PC-3 (cell line): ENCODE data around the gene ANKRD11. TPM values are rescaled to one million over a fixed set of nuclear protein-coding genes. Genes with fewer than 3 reads are reported as not detected.

Experiments
- ATAC-seq: fragments of 200-7000 bp; cut with Tn5 transposase; 2 replicates; pipeline ENCODE4 v1.9.1; 2020; ENCODE audit warnings: mild to moderate bottlenecking, moderate library complexity
- BruUV-seq: library from RNA; stranded (reverse); fragments of 400-500 nt; replicated peaks from 2 replicates; lab custom pipeline; 2021; lab: Mats Ljungman, UMichigan
- CTCF ChIA-PET: fragments of 300-600 bp; sonication (Branson Sonifier 250); formaldehyde crosslinking; loops from one replicate; lab custom pipeline; 2022; ENCODE audit warnings: antibody characterized with exemption; lab: Charles Lee
- POLR2A ChIA-PET: fragments of 300-600 bp; sonication (Branson Sonifier 250); formaldehyde crosslinking; loops from one replicate; lab custom pipeline; 2022; ENCODE audit warnings: antibody characterized with exemption; ENCODE audit not compliant: unreplicated experiment; lab: Charles Lee
- DNase-seq: peaks from one replicate; pipeline ENCODE4 v3.0.0-alpha.2; 2015
- H2AFZ ChIP-seq: fragments of 300-600 bp; sonication (generic); 2 replicates; pipeline ENCODE4 v1.6.0; 2016; ENCODE audit warnings: antibody characterized with exemption, low read length
- H3F3A ChIP-seq: fragments of 300-600 bp; sonication (generic); one replicate; pipeline ENCODE4 v1.6.0; 2017; ENCODE audit warnings: antibody characterized with exemption, low read length, control low read depth, mild to moderate bottlenecking; ENCODE audit not compliant: unreplicated experiment
- H3K27ac ChIP-seq: fragments of 300-600 bp; sonication (generic); 2 replicates; pipeline ENCODE4 v1.5.1; 2016; ENCODE audit warnings: mild to moderate bottlenecking, low read length
- H3K27me3 ChIP-seq: fragments of 300-600 bp; sonication (generic); 2 replicates; pipeline ENCODE4 v1.6.1; 2016; ENCODE audit warnings: low read length, mixed read lengths
- H3K36me3 ChIP-seq: fragments of 300-600 bp; sonication (generic); 2 replicates; pipeline ENCODE4 v1.6.1; 2016; ENCODE audit warnings: low read depth, mixed run types, low read length, mixed read lengths
- H3K4me1 ChIP-seq: fragments of 300-600 bp; sonication (generic); 2 replicates; pipeline ENCODE4 v1.5.1; 2016; ENCODE audit warnings: low read length; ENCODE audit not compliant: insufficient read depth
- H3K4me2 ChIP-seq: fragments of 300-600 bp; sonication (generic); 2 replicates; pipeline ENCODE4 v1.6.0; 2016; ENCODE audit warnings: low read length
- H3K4me3 ChIP-seq: fragments of 300-600 bp; sonication (generic); 2 replicates; pipeline ENCODE4 v1.5.1; 2016; ENCODE audit warnings: mild to moderate bottlenecking, low read length, mixed read lengths
- H3K79me2 ChIP-seq: fragments of 300-600 bp; sonication (generic); 2 replicates; pipeline ENCODE4 v1.6.1; 2017; ENCODE audit warnings: low read length, mixed read lengths
- H3K9ac ChIP-seq: fragments of 300-600 bp; sonication (generic); 2 replicates; pipeline ENCODE4 v1.6.0; 2016; ENCODE audit warnings: mild to moderate bottlenecking, low read length
- H3K9me2 ChIP-seq: fragments of 300-600 bp; sonication (generic); replicated peaks from 2 replicates; pipeline ENCODE4 v1.6.1; 2016; ENCODE audit warnings: mixed run types, low read length, mixed read lengths
- H3K9me3 ChIP-seq: fragments of 300-600 bp; sonication (generic); 2 replicates; pipeline ENCODE4 v1.6.1; 2016; ENCODE audit warnings: low read length, mixed read lengths
- H4K20me1 ChIP-seq: fragments of 300-600 bp; sonication (generic); 2 replicates; pipeline ENCODE4 v1.6.1; 2016; ENCODE audit warnings: low read length, mixed read lengths
- EZH2 ChIP-seq: fragments of 300-600 bp; sonication (generic); IDR thresholded peaks from one replicate; pipeline ENCODE4 v1.6.1; 2017; ENCODE audit warnings: antibody characterized with exemption, mild to moderate bottlenecking, low read length; ENCODE audit not compliant: unreplicated experiment
- EZH2phosphoT487 ChIP-seq: fragments of 300-600 bp; sonication (generic); IDR thresholded peaks from 2 replicates; pipeline ENCODE4 v1.6.1; 2018; ENCODE audit warnings: mild to moderate bottlenecking, antibody characterized with exemption, low read length, borderline replicate concordance
- intact Hi-C: fragments of 100-400 bp; cut with micrococcal nuclease; formaldehyde crosslinking; loops from 2 replicates; pipeline ENCODE4 v1.9.0; 2023
- total RNA-seq: library from RNA; depleted of rRNA; stranded (reverse); fragments of >200 nt; gene quantifications from 2 replicates; pipeline ENCODE4 v1.2.3, GENCODE V29; 2014
- TF ChIP-seq, protein P1 (sequence below): fragments of 300-600 bp; sonication (generic); conservative IDR thresholded peaks from 2 replicates; pipeline ENCODE4 v1.5.1; 2017; ENCODE audit warnings: antibody characterized with exemption, low read depth, mild to moderate bottlenecking, low read length

The ANKRD11 gene
- total RNA-seq, 1 experiment from 2014 or later, result 65.0 TPM

DNA sequence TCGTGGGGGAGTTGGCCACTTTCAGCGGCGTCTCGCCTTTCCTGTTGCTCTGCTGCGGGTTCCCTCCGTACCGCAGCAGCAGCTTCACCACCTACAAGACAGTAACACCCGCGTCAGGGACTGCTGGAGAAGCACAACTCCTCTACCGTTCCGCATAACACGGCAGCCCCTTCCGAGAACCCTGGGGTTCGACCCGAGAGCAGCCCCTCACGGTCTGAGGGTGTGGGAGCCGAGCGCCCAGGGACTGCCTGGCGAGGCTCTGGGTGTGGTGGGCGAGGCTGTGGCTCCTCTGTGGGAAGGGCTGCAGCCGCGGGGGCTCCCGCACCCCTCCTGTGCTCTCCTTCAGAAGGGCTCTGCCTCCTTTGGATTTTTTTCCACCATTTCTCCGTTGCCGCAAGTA is 204.3 kb downstream of the ANKRD11 start:
- intact Hi-C loops, result no loop called here
- H3K27ac ChIP-seq, result no peak overlapping the region
- DNase-seq, result no peak
- no TSS peak for BruUV-seq
- no peak overlapping the region for H2AFZ ChIP-seq
- H3K27me3 ChIP-seq, result no peaks in the 10 kb centered on the region
- no peaks in the 10 kb centered on the region for H3K79me2 ChIP-seq
- H3K4me1 ChIP-seq, result no peaks in the 10 kb centered on the region
- no peak for TF ChIP-seq EZH2phosphoT487
- no peak overlapping the region for H3K9ac ChIP-seq
- H3K9me3 ChIP-seq, result no peaks in the 10 kb centered on the region
- ATAC-seq, result no peak
- H3K36me3 ChIP-seq, result peaks cover 16% of the 10 kb centered on the region; the same call in 1 of the 2 replicates
- no peak overlapping the region for H3K4me2 ChIP-seq
- ChIA-PET CTCF (no interaction called here), POLR2A (no interaction called here)
- no peaks in the 10 kb centered on the region for H4K20me1 ChIP-seq
- no peaks in the 10 kb centered on the region for H3F3A ChIP-seq
- H3K9me2 ChIP-seq, result no peaks in the 10 kb centered on the region
- no peak overlapping the region for H3K4me3 ChIP-seq

DNA sequence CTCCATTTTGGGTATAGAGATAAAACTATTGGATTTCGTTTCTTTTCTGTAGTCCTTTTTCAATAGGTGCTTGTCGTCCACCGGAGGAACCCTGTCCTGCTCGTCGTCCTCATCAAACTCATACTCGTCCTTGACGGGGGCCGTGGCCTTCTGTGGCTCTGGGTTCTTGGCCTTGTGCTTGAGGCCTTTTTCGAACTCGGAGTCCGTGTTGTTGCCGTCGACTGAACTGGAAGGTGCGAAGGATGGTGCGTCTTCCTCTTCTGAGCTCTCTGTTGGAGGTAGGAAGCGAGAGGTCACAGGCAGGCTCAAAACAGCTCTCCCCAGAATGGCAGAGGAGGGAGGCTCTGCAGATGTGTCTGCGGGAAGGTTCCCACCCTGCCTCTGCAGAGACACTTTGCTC is 205.0 kb downstream of the ANKRD11 start:
- ATAC-seq (no peak), DNase-seq (no peak)
- H2AFZ ChIP-seq, result no peak overlapping the region
- ChIA-PET CTCF (no interaction called here), POLR2A (no interaction called here)
- H3K36me3 ChIP-seq, result peaks cover 16% of the 10 kb centered on the region; the same call in 1 of the 2 replicates
- H4K20me1 ChIP-seq, result no peaks in the 10 kb centered on the region
- no peaks in the 10 kb centered on the region for H3K79me2 ChIP-seq
- no peaks in the 10 kb centered on the region for H3F3A ChIP-seq
- no peak overlapping the region for H3K27ac ChIP-seq
- H3K4me1 ChIP-seq, result no peaks in the 10 kb centered on the region
- TF ChIP-seq EZH2, result no peak
- TF ChIP-seq, protein P1, sequence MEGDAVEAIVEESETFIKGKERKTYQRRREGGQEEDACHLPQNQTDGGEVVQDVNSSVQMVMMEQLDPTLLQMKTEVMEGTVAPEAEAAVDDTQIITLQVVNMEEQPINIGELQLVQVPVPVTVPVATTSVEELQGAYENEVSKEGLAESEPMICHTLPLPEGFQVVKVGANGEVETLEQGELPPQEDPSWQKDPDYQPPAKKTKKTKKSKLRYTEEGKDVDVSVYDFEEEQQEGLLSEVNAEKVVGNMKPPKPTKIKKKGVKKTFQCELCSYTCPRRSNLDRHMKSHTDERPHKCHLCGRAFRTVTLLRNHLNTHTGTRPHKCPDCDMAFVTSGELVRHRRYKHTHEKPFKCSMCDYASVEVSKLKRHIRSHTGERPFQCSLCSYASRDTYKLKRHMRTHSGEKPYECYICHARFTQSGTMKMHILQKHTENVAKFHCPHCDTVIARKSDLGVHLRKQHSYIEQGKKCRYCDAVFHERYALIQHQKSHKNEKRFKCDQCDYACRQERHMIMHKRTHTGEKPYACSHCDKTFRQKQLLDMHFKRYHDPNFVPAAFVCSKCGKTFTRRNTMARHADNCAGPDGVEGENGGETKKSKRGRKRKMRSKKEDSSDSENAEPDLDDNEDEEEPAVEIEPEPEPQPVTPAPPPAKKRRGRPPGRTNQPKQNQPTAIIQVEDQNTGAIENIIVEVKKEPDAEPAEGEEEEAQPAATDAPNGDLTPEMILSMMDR, result no peak
- TF ChIP-seq EZH2phosphoT487, result no peak
- no peaks in the 10 kb centered on the region for H3K27me3 ChIP-seq
- no peaks in the 10 kb centered on the region for H3K9me3 ChIP-seq
- intact Hi-C loops, result no loop called here
- H3K4me2 ChIP-seq, result no peak overlapping the region
- no peak overlapping the region for H3K9ac ChIP-seq
- H3K9me2 ChIP-seq, result no peaks in the 10 kb centered on the region
- no peak overlapping the region for H3K4me3 ChIP-seq
- no TSS peak for BruUV-seq

GRCh38 chr16:89283449-89283848 is 206.9 kb downstream of the ANKRD11 start:
- ChIA-PET CTCF (no interaction called here), POLR2A (no interaction called here)
- Histone ChIP-seq H3K27me3 (no peaks in the 10 kb centered on the region), H3K36me3 (peaks cover 13% of the 10 kb centered on the region; the same call in 1 of the 2 replicates), H4K20me1 (no peaks in the 10 kb centered on the region), H2AFZ (no peak overlapping the region), H3K4me2 (no peak overlapping the region), H3K79me2 (no peaks in the 10 kb centered on the region), H3K9ac (no peak overlapping the region), H3K9me3 (no peaks in the 10 kb centered on the region), H3K27ac (no peak overlapping the region), H3K4me3 (no peak overlapping the region), H3F3A (no peaks in the 10 kb centered on the region), H3K4me1 (no peaks in the 10 kb centered on the region), H3K9me2 (no peaks in the 10 kb centered on the region)
- ATAC-seq (no peak), DNase-seq (no peak)
- no TSS peak for BruUV-seq
- TF ChIP-seq, protein P1, result no peak
- TF ChIP-seq EZH2 (no peak), EZH2phosphoT487 (no peak)
- intact Hi-C loops, result no loop called here
